Epithelial cell of proximal tubule (primary cell): Measurements from ENCODE around the gene GDPD3. TPM values are rescaled to one million over a fixed set of nuclear protein-coding genes. Genes with fewer than 3 reads are reported as not detected.
"Not testable (repeated sequence)": the region's sequence is repeated elsewhere in the genome, so short reads cannot be mapped to it uniquely, and the experiment has no call there.

ENCODE experiments used
- DNase-seq: peaks from one replicate; pipeline ENCODE4 v3.0.0-alpha.2; 2011; ENCODE audit warnings: low read depth
- H3K4me3 ChIP-seq: 2 replicates; pipeline ENCODE4 v1.5.1; 2011; ENCODE audit warnings: low read depth, mild to moderate bottlenecking, low read length
- CTCF ChIP-seq: conservative IDR thresholded peaks from 2 replicates; pipeline ENCODE4 v1.5.1; 2012; ENCODE audit warnings: low read depth, mild to moderate bottlenecking, low read length
- total RNA-seq: library from RNA; depleted of rRNA; stranded (reverse); fragments of >200 nt; gene quantifications from 2 replicates; pipeline ENCODE4 v1.2.3, GENCODE V29; 2015

GDPD3 gene
- total RNA-seq, 1 donor from 2014 or later: not detected

- H3K4me3 ChIP-seq: no peak overlapping the region
- no peak for DNase-seq
- TF ChIP-seq CTCF: no peak
These were observed 26.5 kb upstream of the GDPD3 start for GRCh38 chr16:30139583-30140481.

GRCh38 chr16:30137897-30138296, 24.6 kb upstream of the GDPD3 start:
- DNase-seq: no peak
- no peak overlapping the region for H3K4me3 ChIP-seq
- TF ChIP-seq CTCF: no peak

GRCh38 chr16:30136971-30137605, 23.8 kb upstream of the GDPD3 start:
- no peak for TF ChIP-seq CTCF
- DNase-seq: no peak
- H3K4me3 ChIP-seq: no peak overlapping the region

GRCh38 chr16:30132591-30132990, 19.3 kb upstream of the GDPD3 start:
- TF ChIP-seq CTCF: no peak
- no peak overlapping the region for H3K4me3 ChIP-seq
- DNase-seq: no peak

GRCh38 chr16:30131869-30132475, 18.6 kb upstream of the GDPD3 start:
- no peak overlapping the region for H3K4me3 ChIP-seq
- no peak for DNase-seq
- TF ChIP-seq CTCF: no peak

- no peak for TF ChIP-seq CTCF
- no peak for DNase-seq
- H3K4me3 ChIP-seq: no peak overlapping the region
These were observed 14.7 kb upstream of the GDPD3 start for GRCh38 chr16:30127993-30128392.

GRCh38 chr16:30125690-30126089, 12.4 kb upstream of the GDPD3 start:
- DNase-seq, H3K4me3 ChIP-seq: not testable (repeated sequence)
